Spinal cord (tissue), 10 donors: ENCODE measurements around the gene SMOC1. TPM values are rescaled to one million over a fixed set of nuclear protein-coding genes. Genes with fewer than 3 reads are reported as not detected.

ENCODE experiments used
- DNase-seq, 6 donors: peaks; one replicate each; pipeline versions ENCODE4 v3.0.0 to v3.0.0-alpha.2; 2013 to 2015; ENCODE audit warnings: low spot score in 6 of 6, low read depth in 4 of 6
- H3K27ac ChIP-seq: one replicate; pipeline ENCODE4 v1.5.1; 2013; ENCODE audit warnings: low read depth, low read length, control low read depth
- H3K27me3 ChIP-seq: one replicate; pipeline ENCODE4 v1.6.1; 2013; ENCODE audit warnings: low read length; ENCODE audit not compliant: control insufficient read depth, insufficient read depth
- H3K36me3 ChIP-seq: one replicate; pipeline ENCODE4 v1.6.1; 2013; ENCODE audit warnings: low read length; ENCODE audit not compliant: control insufficient read depth, insufficient read depth
- H3K4me1 ChIP-seq: one replicate; pipeline ENCODE4 v1.6.1; 2013; ENCODE audit warnings: low read length; ENCODE audit not compliant: control insufficient read depth, insufficient read depth
- H3K4me3 ChIP-seq: one replicate; pipeline ENCODE4 v1.5.1; 2013; ENCODE audit warnings: low read depth, low read length, control low read depth
- H3K9me3 ChIP-seq: one replicate; pipeline ENCODE4 v1.6.1; 2013; ENCODE audit warnings: low read length; ENCODE audit not compliant: control insufficient read depth, insufficient read depth
- WGBS: methylation state at CpG from one replicate; pipeline ENCODE4 v1.1.5; 2013; ENCODE audit warnings: missing lambda C conversion rate; ENCODE audit not compliant: insufficient coverage; 5-methylcytosine and 5-hydroxymethylcytosine counted together
- polyA plus RNA-seq, 2 donors: library from polyadenylated mRNA; unstranded; fragments of 120-200 nt; gene quantifications; one replicate each; pipeline ENCODE4 v1.2.1, GENCODE V29; 2013; ENCODE audit not compliant: insufficient read length in 2 of 2
- total RNA-seq, 2 donors: library from RNA; depleted of rRNA in 1 of 2; stranded (reverse); fragments of 120-200 nt in 1 of 2; fragments of >200 nt in 1 of 2; gene quantifications; one replicate each; pipeline versions ENCODE4 v1.2.3 to v1.2.4, GENCODE V29; 2013 to 2014
- donor health status: healthy.

Gene SMOC1
- total and polyA plus RNA-seq, 4 donors = 52.2 to 189 (median 111) TPM

GRCh38 chr14:70019695-70020094, 140.5 kb downstream of the SMOC1 start:
- no peaks in the 10 kb centered on the region for H3K27me3 ChIP-seq
- DNase-seq = peak in 1 of 6 donors; percentile 55
- no peaks in the 10 kb centered on the region for H3K9me3 ChIP-seq
- peaks cover 25% of the 10 kb centered on the region for H3K4me1 ChIP-seq
- peaks cover 32% of the 10 kb centered on the region for H3K36me3 ChIP-seq
- H3K27ac ChIP-seq = no peak overlapping the region
- no peak overlapping the region for H3K4me3 ChIP-seq

DNA sequence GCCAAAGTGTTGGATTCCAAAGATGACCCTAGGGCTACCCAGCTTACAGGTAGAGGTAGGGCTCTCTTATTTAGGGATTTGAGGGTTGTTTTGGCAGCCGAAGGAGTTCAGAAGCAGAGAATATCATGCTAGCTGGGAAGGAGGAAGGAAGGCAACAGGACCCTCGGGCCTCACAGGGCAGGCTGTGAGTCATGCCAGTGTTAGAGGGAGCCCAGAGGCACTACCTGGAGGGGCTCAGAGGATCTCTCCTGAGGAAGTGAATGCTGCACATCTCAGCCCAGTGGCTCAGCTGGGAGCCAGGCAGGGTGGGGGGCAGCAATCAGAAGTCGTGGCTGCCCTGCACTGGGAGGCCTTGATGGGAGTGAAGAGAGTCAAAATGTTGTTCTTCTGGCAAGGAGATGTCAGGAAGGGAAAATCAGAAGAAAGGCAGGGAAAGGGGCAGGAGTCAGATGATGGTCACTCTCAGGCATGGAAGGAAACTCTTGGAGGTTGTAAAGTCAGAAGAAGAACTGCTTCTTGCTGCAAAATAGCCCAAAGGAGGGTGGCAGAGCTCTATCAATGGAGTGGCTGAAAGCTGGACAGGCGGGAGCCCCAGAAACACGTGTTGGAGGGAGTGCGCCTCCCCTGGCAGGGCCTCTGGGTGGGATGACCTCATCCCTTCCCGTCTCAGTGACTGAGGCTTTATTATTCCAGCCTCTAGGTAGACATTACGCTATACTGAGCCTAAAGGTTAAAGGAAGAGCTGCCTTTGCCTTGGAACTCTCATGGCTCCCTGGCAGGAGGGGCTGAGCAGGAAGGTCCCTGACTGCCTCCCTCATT, 141.3 kb downstream of the SMOC1 start:
- Histone ChIP-seq H3K9me3 (no peaks in the 10 kb centered on the region), H3K4me3 (no peak overlapping the region), H3K27ac (no peak overlapping the region), H3K27me3 (no peaks in the 10 kb centered on the region), H3K4me1 (peaks cover 25% of the 10 kb centered on the region), H3K36me3 (peaks cover 29% of the 10 kb centered on the region)
- 62% methylated on average over 8 of the region's 8 CpGs for WGBS
- DNase-seq = no peak

GRCh38 chr14:70021548-70022220, 142.5 kb downstream of the SMOC1 start:
- Histone ChIP-seq H3K4me3 (no peak overlapping the region), H3K4me1 (peaks cover 25% of the 10 kb centered on the region), H3K36me3 (peaks cover 26% of the 10 kb centered on the region), H3K27ac (no peak overlapping the region), H3K9me3 (no peaks in the 10 kb centered on the region), H3K27me3 (no peaks in the 10 kb centered on the region)
- WGBS = 75% methylated on average over 4 of the region's 8 CpGs
- DNase-seq = no peak

DNA sequence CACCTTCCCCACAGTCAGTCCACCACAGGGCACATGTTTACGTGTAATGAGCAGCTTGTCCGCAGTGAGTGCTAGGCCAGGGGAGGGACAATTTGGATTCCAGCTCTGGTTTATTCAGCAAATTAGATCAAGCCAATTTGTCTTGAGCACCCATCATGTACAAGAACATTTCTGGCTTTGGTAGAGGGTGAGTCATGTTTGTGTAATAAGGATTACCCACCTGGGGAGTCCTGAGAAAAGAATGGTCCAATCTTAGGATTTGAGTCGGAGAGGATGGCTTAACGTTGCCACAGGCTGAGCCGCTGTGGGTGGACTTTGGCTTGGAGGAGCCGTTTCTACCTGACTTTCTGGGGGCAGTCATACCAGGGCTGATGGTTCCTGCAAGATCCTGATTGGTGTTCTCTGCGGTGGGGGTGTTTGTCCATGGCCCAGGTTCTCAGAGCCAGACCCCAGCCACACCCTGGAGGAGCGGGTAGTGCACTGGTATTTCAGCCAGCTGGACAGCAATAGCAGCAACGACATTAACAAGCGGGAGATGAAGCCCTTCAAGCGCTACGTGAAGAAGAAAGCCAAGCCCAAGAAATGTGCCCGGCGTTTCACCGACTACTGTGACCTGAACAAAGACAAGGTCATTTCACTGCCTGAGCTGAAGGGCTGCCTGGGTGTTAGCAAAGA, 143.7 kb downstream of the SMOC1 start:
- WGBS = 96% methylated on average over 12 of the region's 15 CpGs
- H3K27me3 ChIP-seq = no peaks in the 10 kb centered on the region
- peaks cover 23% of the 10 kb centered on the region for H3K4me1 ChIP-seq
- no peak overlapping the region for H3K27ac ChIP-seq
- H3K4me3 ChIP-seq = no peak overlapping the region
- H3K36me3 ChIP-seq = peaks cover 30% of the 10 kb centered on the region
- no peaks in the 10 kb centered on the region for H3K9me3 ChIP-seq
- DNase-seq = no peak

DNA sequence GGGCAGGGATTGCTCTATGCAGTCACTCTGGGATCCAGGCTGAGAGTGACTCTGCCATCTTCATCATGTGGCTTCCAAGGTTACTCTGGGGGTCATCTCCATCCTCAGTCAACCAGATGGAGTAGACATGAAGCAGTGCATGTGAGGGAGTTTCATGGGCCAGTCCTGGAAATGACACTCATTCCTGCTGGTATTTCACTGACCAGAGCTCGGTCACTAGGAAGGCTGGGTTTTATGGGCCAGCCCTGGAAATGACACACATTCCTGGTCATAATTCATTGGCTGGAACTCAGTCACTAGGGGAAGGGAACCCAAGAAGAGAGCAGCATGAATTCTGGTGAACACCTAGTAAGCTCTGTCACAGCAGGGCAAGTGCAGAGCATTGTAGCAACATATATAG, 144.7 kb downstream of the SMOC1 start:
- no peak for DNase-seq
- no peaks in the 10 kb centered on the region for H3K9me3 ChIP-seq
- peaks cover 14% of the 10 kb centered on the region for H3K4me1 ChIP-seq
- WGBS = 0% methylated on average over 1 of the region's 1 CpG
- no peak overlapping the region for H3K27ac ChIP-seq
- no peaks in the 10 kb centered on the region for H3K27me3 ChIP-seq
- no peak overlapping the region for H3K4me3 ChIP-seq
- peaks cover 26% of the 10 kb centered on the region for H3K36me3 ChIP-seq

DNA sequence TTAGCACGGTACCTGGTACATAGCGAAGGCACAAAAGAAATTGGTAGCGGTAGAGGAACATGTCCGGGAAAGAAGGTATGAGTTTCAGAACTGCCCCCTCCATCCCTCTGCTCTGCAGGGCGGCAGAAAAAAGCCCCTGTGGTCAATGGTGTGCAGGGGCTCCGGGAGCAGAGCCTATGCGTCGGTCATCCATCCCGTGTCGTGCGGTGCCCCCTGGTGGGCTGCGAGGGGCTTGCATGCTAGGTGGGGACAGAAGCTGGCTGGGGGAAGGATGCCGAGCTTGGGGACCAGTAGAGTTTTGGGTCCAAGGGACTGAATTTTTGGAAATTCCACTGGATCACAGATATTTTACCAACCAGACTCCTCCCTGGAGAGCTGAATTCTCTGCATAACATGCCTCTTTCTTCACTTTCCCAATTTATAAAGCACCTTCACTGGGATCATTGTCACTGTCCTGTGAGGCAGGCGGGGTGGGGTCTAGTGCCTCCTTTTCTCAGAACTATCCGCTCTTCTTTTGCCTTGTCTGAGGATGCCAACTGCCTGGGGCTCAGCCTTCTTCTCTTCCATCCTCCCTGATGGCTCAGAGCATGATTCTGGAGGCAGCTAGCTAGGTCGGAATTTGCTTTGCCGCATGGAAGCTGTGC, 148.7 kb downstream of the SMOC1 start:
- no peak overlapping the region for H3K27ac ChIP-seq
- peaks cover 4% of the 10 kb centered on the region for H3K4me1 ChIP-seq
- peaks cover 25% of the 10 kb centered on the region for H3K36me3 ChIP-seq
- H3K27me3 ChIP-seq = no peaks in the 10 kb centered on the region
- H3K4me3 ChIP-seq = no peak overlapping the region
- peak; percentile 36 to 91 (median 66) for DNase-seq
- WGBS = 20% methylated on average over 14 of the region's 17 CpGs
- H3K9me3 ChIP-seq = no peaks in the 10 kb centered on the region

- Histone ChIP-seq H3K4me3 (no peak overlapping the region), H3K9me3 (no peaks in the 10 kb centered on the region), H3K4me1 (peaks cover 13% of the 10 kb centered on the region), H3K36me3 (peaks cover 17% of the 10 kb centered on the region), H3K27me3 (no peaks in the 10 kb centered on the region), H3K27ac (no peak overlapping the region)
- DNase-seq = no peak
- WGBS = 82% methylated on average over 4 of the region's 6 CpGs
These were observed 150.3 kb downstream of the SMOC1 start for GRCh38 chr14:70029296-70030132.

GRCh38 chr14:70032016-70032415, 152.8 kb downstream of the SMOC1 start:
- DNase-seq = no peak
- H3K36me3 ChIP-seq = peaks cover 10% of the 10 kb centered on the region
- H3K27ac ChIP-seq = no peak overlapping the region
- no peaks in the 10 kb centered on the region for H3K9me3 ChIP-seq
- peaks cover 13% of the 10 kb centered on the region for H3K4me1 ChIP-seq
- H3K4me3 ChIP-seq = no peak overlapping the region
- no peaks in the 10 kb centered on the region for H3K27me3 ChIP-seq
- WGBS = 88% methylated on average over 8 of the region's 9 CpGs

GRCh38 chr14:70032447-70032846, 153.2 kb downstream of the SMOC1 start:
- H3K4me1 ChIP-seq = peaks cover 13% of the 10 kb centered on the region
- no peak for DNase-seq
- WGBS = 100% methylated on average over 1 of the region's 3 CpGs
- H3K27me3 ChIP-seq = no peaks in the 10 kb centered on the region
- no peaks in the 10 kb centered on the region for H3K9me3 ChIP-seq
- no peak overlapping the region for H3K27ac ChIP-seq
- H3K36me3 ChIP-seq = peaks cover 9% of the 10 kb centered on the region
- no peak overlapping the region for H3K4me3 ChIP-seq
